H9 (cell line): ENCODE results near the gene GRIFIN. TPM values are rescaled to one million over a fixed set of nuclear protein-coding genes. Genes with fewer than 3 reads are reported as not detected.
A peak's percentile ranks its signal among the peaks of the same experiment; 100 is the strongest.

Experiments
- DNase-seq: peaks from one replicate; pipeline ENCODE4 v3.0.0-alpha.2; 2017
- H2AFZ ChIP-seq: one replicate; pipeline ENCODE4 v1.6.1; 2013; ENCODE audit warnings: mild to moderate bottlenecking, low read length, control low read depth, moderate library complexity
- H2AK5ac ChIP-seq: 2 replicates; pipeline ENCODE4 v1.6.1; 2013; ENCODE audit warnings: low read length, control low read depth, mixed read lengths; ENCODE audit not compliant: insufficient read length
- H2BK120ac ChIP-seq: one replicate; pipeline ENCODE4 v1.6.1; 2013; ENCODE audit warnings: low read depth, mild to moderate bottlenecking, low read length, control low read depth, inconsistent platforms; ENCODE audit not compliant: poor library complexity, severe bottlenecking
- H2BK12ac ChIP-seq: 2 replicates; pipeline ENCODE4 v1.6.1; 2013; ENCODE audit warnings: low read length, control low read depth, mixed read lengths, low read depth; ENCODE audit not compliant: insufficient read length
- H2BK15ac ChIP-seq: 2 replicates; pipeline ENCODE4 v1.6.1; 2013; ENCODE audit warnings: low read depth, low read length, control low read depth
- H2BK20ac ChIP-seq: one replicate; pipeline ENCODE4 v1.6.1; 2013; ENCODE audit warnings: low read depth, mild to moderate bottlenecking, low read length, control low read depth, inconsistent platforms; ENCODE audit not compliant: poor library complexity, severe bottlenecking
- H2BK5ac ChIP-seq: 2 replicates; pipeline ENCODE4 v1.6.1; 2013; ENCODE audit warnings: low read length, control low read depth, mixed read lengths; ENCODE audit not compliant: insufficient read length
- H3K14ac ChIP-seq: 2 replicates; pipeline ENCODE4 v1.6.1; 2013; ENCODE audit warnings: low read length, control low read depth; ENCODE audit not compliant: insufficient read depth
- H3K18ac ChIP-seq: 2 replicates; pipeline ENCODE4 v1.6.1; 2013; ENCODE audit warnings: low read depth, mild to moderate bottlenecking, mixed read lengths, low read length, control low read depth; ENCODE audit not compliant: insufficient read length
- H3K23ac ChIP-seq: 2 replicates; pipeline ENCODE4 v1.6.1; 2013; ENCODE audit warnings: low read length, control low read depth, mixed read lengths, low read depth; ENCODE audit not compliant: insufficient read length
- H3K23me2 ChIP-seq: 2 replicates; pipeline ENCODE4 v1.6.1; 2013; ENCODE audit warnings: low read depth, mild to moderate bottlenecking, mixed read lengths, low read length, control low read depth; ENCODE audit not compliant: insufficient read length, poor library complexity, severe bottlenecking
- H3K27ac ChIP-seq: 2 replicates; pipeline ENCODE4 v1.5.1; 2013; ENCODE audit warnings: low read length, control low read depth, mixed read lengths, low read depth; ENCODE audit not compliant: insufficient read length
- H3K27me3 ChIP-seq: 2 replicates; pipeline ENCODE4 v1.6.1; 2013; ENCODE audit warnings: low read length, control low read depth, inconsistent platforms; ENCODE audit not compliant: insufficient read depth
- H3K4ac ChIP-seq: 2 replicates; pipeline ENCODE4 v1.6.1; 2013; ENCODE audit warnings: low read depth, mild to moderate bottlenecking, control low read depth, inconsistent platforms, low read length, moderate library complexity
- H3K4me1 ChIP-seq: 2 replicates; pipeline ENCODE4 v1.6.1; 2013; ENCODE audit warnings: low read length, control low read depth, inconsistent platforms; ENCODE audit not compliant: insufficient read depth
- H3K4me2 ChIP-seq: 2 replicates; pipeline ENCODE4 v1.6.1; 2013; ENCODE audit warnings: low read length, control low read depth, mixed read lengths; ENCODE audit not compliant: insufficient read length, insufficient read depth
- H3K56ac ChIP-seq: 2 replicates; pipeline ENCODE4 v1.6.1; 2013; ENCODE audit warnings: low read depth, mild to moderate bottlenecking, mixed read lengths, low read length, control low read depth; ENCODE audit not compliant: insufficient read length
- H3K79me1 ChIP-seq: 2 replicates; pipeline ENCODE4 v1.6.1; 2013; ENCODE audit warnings: low read depth, mild to moderate bottlenecking, moderate library complexity, low read length, control low read depth, inconsistent platforms; ENCODE audit not compliant: insufficient read depth, poor library complexity, severe bottlenecking
- H3K79me2 ChIP-seq: 2 replicates; pipeline ENCODE4 v1.6.1; 2013; ENCODE audit warnings: low read length, control low read depth, inconsistent platforms; ENCODE audit not compliant: insufficient read depth
- H3K9ac ChIP-seq: 2 replicates; pipeline ENCODE4 v1.6.1; 2013; ENCODE audit warnings: low read length, control low read depth, mixed read lengths; ENCODE audit not compliant: insufficient read length; ENCODE audit errors: extremely low read depth
- H3K9me3 ChIP-seq: one replicate; pipeline ENCODE4 v1.6.1; 2013; ENCODE audit warnings: low read depth, low read length, inconsistent platforms; ENCODE audit not compliant: control insufficient read depth
- H3T11ph ChIP-seq: one replicate; pipeline ENCODE4 v1.6.1; 2013; ENCODE audit warnings: mild to moderate bottlenecking, low read length, control low read depth, inconsistent platforms
- H4K20me1 ChIP-seq: one replicate; pipeline ENCODE4 v1.6.1; 2013; ENCODE audit not compliant: control insufficient read depth, insufficient read length, insufficient read depth
- H4K5ac ChIP-seq: 2 replicates; pipeline ENCODE4 v1.6.1; 2013; ENCODE audit warnings: low read depth, mild to moderate bottlenecking, mixed read lengths, low read length, control low read depth; ENCODE audit not compliant: insufficient read length
- H4K8ac ChIP-seq: replicated peaks from 2 replicates; pipeline ENCODE4 v1.6.1; 2013; ENCODE audit warnings: low read length, control low read depth, mixed read lengths, low read depth; ENCODE audit not compliant: insufficient read length
- H4K91ac ChIP-seq: 2 replicates; pipeline ENCODE4 v1.6.1; 2013; ENCODE audit warnings: low read depth, mild to moderate bottlenecking, moderate library complexity, mixed read lengths, low read length, control low read depth; ENCODE audit not compliant: insufficient read length
- H3K27ac Mint-ChIP-seq, 3 experiments: 2 replicates in 2 of 3; 3 replicates in 1 of 3; pipeline ENCODE4 v1.8.0; 2020 to 2021; ENCODE audit warnings: mixed read lengths in 3 of 3, mild to moderate bottlenecking in 1 of 3, moderate library complexity in 1 of 3
- H3K27me3 Mint-ChIP-seq: 2 replicates; pipeline ENCODE4 v1.8.0; 2021; ENCODE audit warnings: low read depth, mild to moderate bottlenecking, moderate library complexity, mixed read lengths
- H3K36me3 Mint-ChIP-seq, 3 experiments: 2 replicates in 2 of 3; 3 replicates in 1 of 3; pipeline ENCODE4 v1.8.0; 2020 to 2021; ENCODE audit warnings: low read depth in 3 of 3, mixed read lengths in 3 of 3; ENCODE audit not compliant: insufficient read depth in 1 of 3
- H3K4me1 Mint-ChIP-seq, 2 experiments: 2 replicates each; pipeline ENCODE4 v1.8.0; 2020; ENCODE audit warnings: mixed read lengths in 2 of 2
- H3K4me3 Mint-ChIP-seq, 2 experiments: 2 replicates in 1 of 2; 3 replicates in 1 of 2; pipeline ENCODE4 v1.8.0; 2020 to 2021; ENCODE audit warnings: mild to moderate bottlenecking in 2 of 2, mixed read lengths in 2 of 2, moderate library complexity in 1 of 2
- H3K9me3 Mint-ChIP-seq, 2 experiments: 2 replicates in 1 of 2; 3 replicates in 1 of 2; pipeline ENCODE4 v1.8.0; 2020; ENCODE audit warnings: mild to moderate bottlenecking in 2 of 2, mixed read lengths in 2 of 2, moderate library complexity in 1 of 2
- CTCF ChIP-seq: fragments of 200-600 bp; sonication (generic); conservative IDR thresholded peaks from 3 replicates; pipeline ENCODE4 v1.8.0; 2021; ENCODE audit warnings: antibody characterized with exemption, mild to moderate bottlenecking
- WGBS: extraction: QIAGEN DNeasy Blood & Tissue Kit; methylation state at CpG from one replicate; pipeline ENCODE4 v1.1.7; 2013; ENCODE audit warnings: missing lambda C conversion rate, low lambda C conversion rate, mixed read lengths; ENCODE audit not compliant: insufficient read length; ENCODE audit errors: extremely low coverage; 5-methylcytosine and 5-hydroxymethylcytosine counted together
- total RNA-seq: library from RNA; stranded (reverse); gene quantifications from 2 replicates; pipeline ENCODE4 v1.2.1, GENCODE V29; 2021

The GRIFIN gene
- total RNA-seq, 1 experiment from 2014 or later, result not detected

- no CpG with 5 or more reads among the region's 11 CpGs for WGBS
- Histone ChIP-seq H3K4me1 (no peaks in the 10 kb centered on the region; the same call in 1 of the 2 replicates), H2BK12ac (no peak overlapping the region), H3K4me2 (no peak overlapping the region), H3K18ac (no peak overlapping the region), H2BK15ac (no peak overlapping the region), H2AFZ (no peak overlapping the region), H2BK120ac (no peak overlapping the region), H3T11ph (no peak overlapping the region), H3K27ac (no peak overlapping the region), H3K9me3 (no peaks in the 10 kb centered on the region), H2BK5ac (no peak overlapping the region), H2AK5ac (no peak overlapping the region), H3K4ac (no peak overlapping the region), H3K14ac (no peak overlapping the region), H3K79me2 (no peaks in the 10 kb centered on the region), H3K56ac (no peak overlapping the region), H3K79me1 (no peaks in the 10 kb centered on the region), H4K20me1 (no peaks in the 10 kb centered on the region), H3K9ac (no peak overlapping the region), H3K23me2 (no peaks in the 10 kb centered on the region), H2BK20ac (no peak overlapping the region), H3K23ac (no peak overlapping the region), H4K91ac (no peak overlapping the region), H4K5ac (no peak overlapping the region), H3K27me3 (no peaks in the 10 kb centered on the region), H4K8ac (no peak overlapping the region)
- peak; percentile 24 for DNase-seq
- Mint-ChIP-seq H3K36me3 (no peaks in the 10 kb centered on the region), H3K27me3 (peaks cover 9% of the 10 kb centered on the region), H3K4me3 (no peak overlapping the region; a peak in 1 of 5 replicates), H3K4me1 (peaks cover 9 to 20% of the 10 kb centered on the region in 2 experiments), H3K27ac (no peak overlapping the region), H3K9me3 (peaks cover 4 to 6% of the 10 kb centered on the region in 2 experiments; a peak in 4 of 5 replicates)
- no peak for TF ChIP-seq CTCF
These were observed 2.2 kb upstream of the GRIFIN start for GRCh38 chr7:2478399-2478785.
